Tibial artery (tissue), 4 donors: Measurements from ENCODE around the gene BOLL.
"Not testable (repeated sequence)": the region's sequence is repeated elsewhere in the genome, so short reads cannot be mapped to it uniquely, and the experiment has no call there.

Source experiments
- DNase-seq, 2 donors: peaks; one replicate each; pipeline ENCODE4 v3.0.0-alpha.2; 2019
- H3K27ac ChIP-seq, 2 donors: fragments of 200-600 bp; sonication (generic) in 1 of 2; 1 replicate in 1 of 2; 2 replicates in 1 of 2; pipeline ENCODE4 v1.5.1; 2018 to 2019; ENCODE audit warnings: mild to moderate bottlenecking in 1 of 2
- H3K27me3 ChIP-seq, 2 donors: fragments of 200-600 bp; sonication (generic) in 1 of 2; one replicate each; pipeline versions ENCODE4 v1.5.1 to v1.6.0; 2016 to 2019
- H3K36me3 ChIP-seq, 3 donors: fragments of 200-600 bp; sonication (generic) in 2 of 3; one replicate each; pipeline ENCODE4 v1.5.1; 2016 to 2019; ENCODE audit warnings: mild to moderate bottlenecking in 2 of 3
- H3K4me1 ChIP-seq, 4 donors: fragments of 200-600 bp; sonication (generic) in 2 of 4; 1 replicate in 3 of 4; 2 replicates in 1 of 4; pipeline ENCODE4 v1.5.1; 2016 to 2019
- H3K4me3 ChIP-seq, 2 donors: fragments of 200-600 bp; sonication (generic) in 1 of 2; 1 replicate in 1 of 2; 2 replicates in 1 of 2; pipeline ENCODE4 v1.5.1; 2018 to 2019; ENCODE audit warnings: mild to moderate bottlenecking in 2 of 2
- H3K9me3 ChIP-seq, 3 donors: fragments of 200-600 bp; sonication (generic) in 1 of 3; one replicate each; pipeline ENCODE4 v1.5.1; 2016 to 2019
- intact Hi-C: fragments of 100-400 bp; cut with DNase I; formaldehyde crosslinking; loops from one replicate; pipeline ENCODE4 v1.15.0; 2023; ENCODE audit warnings: low total_unique reads
- TF ChIP-seq, protein P1 (sequence below), 2 experiments: fragments of 200-600 bp in 1 of 2; fragments of 450-650 bp in 1 of 2; IDR thresholded peaks; one replicate each; pipeline ENCODE4 v1.5.1; 2017 to 2019; ENCODE audit warnings: antibody characterized with exemption in 2 of 2, mild to moderate bottlenecking in 1 of 2, moderate library complexity in 1 of 2

BOLL gene

DNA sequence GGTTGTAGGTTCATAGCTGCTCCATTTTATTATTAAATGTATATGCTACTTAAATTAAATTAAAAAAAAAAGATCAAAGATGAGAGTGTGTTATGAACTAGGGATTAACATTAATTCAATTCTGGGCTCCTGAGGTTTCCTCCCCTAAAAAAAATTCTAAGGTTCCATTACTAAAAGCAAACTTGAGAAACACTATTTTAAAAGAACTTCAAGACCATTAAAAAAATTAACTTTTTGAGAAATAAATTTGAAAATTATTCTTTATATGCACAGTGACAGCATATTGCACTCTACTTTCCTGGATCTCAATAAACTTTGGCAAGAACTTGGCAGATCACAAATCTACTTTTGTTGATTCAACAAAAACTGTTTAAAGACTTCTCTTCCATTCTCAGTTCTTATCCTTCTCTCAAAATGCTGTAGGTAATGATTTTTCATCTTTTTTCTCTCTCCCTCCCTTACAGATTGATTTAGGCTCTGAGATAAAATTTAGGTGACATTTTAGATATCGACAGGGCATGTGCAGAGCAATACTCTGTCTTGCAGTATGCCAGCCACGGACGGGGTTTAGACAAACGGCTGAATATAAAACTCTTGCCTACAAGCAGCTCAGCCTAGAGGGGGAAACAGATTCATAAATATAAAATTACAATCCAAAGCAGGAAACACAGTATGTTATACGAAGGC, 80.5 kb downstream of the BOLL start:
- H3K27ac ChIP-seq, result peak overlapping the region; percentile 70 to 76
- TF ChIP-seq, protein P1, sequence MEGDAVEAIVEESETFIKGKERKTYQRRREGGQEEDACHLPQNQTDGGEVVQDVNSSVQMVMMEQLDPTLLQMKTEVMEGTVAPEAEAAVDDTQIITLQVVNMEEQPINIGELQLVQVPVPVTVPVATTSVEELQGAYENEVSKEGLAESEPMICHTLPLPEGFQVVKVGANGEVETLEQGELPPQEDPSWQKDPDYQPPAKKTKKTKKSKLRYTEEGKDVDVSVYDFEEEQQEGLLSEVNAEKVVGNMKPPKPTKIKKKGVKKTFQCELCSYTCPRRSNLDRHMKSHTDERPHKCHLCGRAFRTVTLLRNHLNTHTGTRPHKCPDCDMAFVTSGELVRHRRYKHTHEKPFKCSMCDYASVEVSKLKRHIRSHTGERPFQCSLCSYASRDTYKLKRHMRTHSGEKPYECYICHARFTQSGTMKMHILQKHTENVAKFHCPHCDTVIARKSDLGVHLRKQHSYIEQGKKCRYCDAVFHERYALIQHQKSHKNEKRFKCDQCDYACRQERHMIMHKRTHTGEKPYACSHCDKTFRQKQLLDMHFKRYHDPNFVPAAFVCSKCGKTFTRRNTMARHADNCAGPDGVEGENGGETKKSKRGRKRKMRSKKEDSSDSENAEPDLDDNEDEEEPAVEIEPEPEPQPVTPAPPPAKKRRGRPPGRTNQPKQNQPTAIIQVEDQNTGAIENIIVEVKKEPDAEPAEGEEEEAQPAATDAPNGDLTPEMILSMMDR (IDR thresholded peaks at IDR 0.05), result no peak

DNA sequence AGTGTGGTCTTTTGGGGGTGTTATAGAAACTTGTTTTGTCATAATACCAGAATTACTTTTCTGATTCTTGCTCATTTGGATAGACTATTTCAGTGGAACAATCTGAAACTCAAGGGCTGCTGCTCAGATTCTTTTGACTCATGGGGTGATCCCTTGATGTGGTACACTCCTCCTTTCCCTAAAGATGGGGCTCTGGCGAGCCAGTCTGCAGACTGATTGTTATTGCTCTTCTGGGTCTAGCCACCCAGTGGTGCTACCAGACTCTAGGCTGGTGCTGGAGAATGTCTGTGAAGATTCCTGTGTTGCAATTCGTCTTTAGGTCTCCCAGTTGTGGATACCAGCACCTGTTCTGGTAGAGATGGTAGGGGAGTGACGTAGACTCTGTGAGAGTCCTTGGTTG, 84.2 kb downstream of the BOLL start:
- no peaks in the 10 kb centered on the region for H3K36me3 ChIP-seq
- H3K4me3 ChIP-seq, result no peak overlapping the region
- H3K9me3 ChIP-seq, result no peaks in the 10 kb centered on the region
- H3K4me1 ChIP-seq, result peaks cover 0 to 8% (median under 1%) of the 10 kb centered on the region in 4 donors
- DNase-seq, result no peak
- no peaks in the 10 kb centered on the region for H3K27me3 ChIP-seq
- H3K27ac ChIP-seq, result no peak overlapping the region
- TF ChIP-seq, protein P1 (IDR thresholded peaks at IDR 0.05), result no peak
- intact Hi-C loops, result loop anchor here (10.0 kb wide), 2 partner anchors 266 to 424 kb away; partner anchors contain the start of gene SF3B1

More for the DNA sequence above, 80.5 kb downstream of the BOLL start:
- intact Hi-C loops, result loop anchor here (2.0 to 10.0 kb wide), 4 partner anchors 186 to 420 kb away; partner anchors contain the start of genes COQ10B and SF3B1
- DNase-seq, result no peak
- Histone ChIP-seq H3K27me3 (no peaks in the 10 kb centered on the region), H3K4me3 (peak overlapping the region; percentile 89), H3K36me3 (no peaks in the 10 kb centered on the region), H3K9me3 (no peaks in the 10 kb centered on the region), H3K4me1 (peaks cover 0 to 42% (median 25%) of the 10 kb centered on the region in 4 donors)

DNA sequence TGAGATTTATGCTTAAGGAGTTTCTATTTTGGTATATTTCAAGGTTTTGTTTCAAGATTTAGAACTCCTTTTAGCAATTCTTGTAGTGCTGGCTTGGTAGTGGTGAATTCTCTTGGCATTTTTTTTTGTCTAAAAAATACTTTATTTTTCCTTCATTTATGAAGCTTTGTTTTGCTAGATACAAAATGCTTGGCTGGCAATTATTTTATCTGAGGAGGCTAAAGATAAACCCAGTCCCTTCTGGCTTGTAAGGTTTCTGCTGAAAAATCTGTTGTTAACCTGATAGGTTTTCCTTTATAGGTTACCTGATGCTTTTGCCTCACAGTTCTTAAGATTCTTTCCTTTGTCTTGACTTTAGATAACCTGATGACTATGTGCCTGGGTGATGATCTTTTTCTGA, 85.4 kb downstream of the BOLL start:
- not testable (repeated sequence) for H3K27me3 ChIP-seq, H3K4me3 ChIP-seq, H3K27ac ChIP-seq, H3K4me1 ChIP-seq, H3K9me3 ChIP-seq, DNase-seq, H3K36me3 ChIP-seq
- intact Hi-C loops, result loop anchor here (10.0 kb wide), 2 partner anchors 265 to 425 kb away; partner anchors contain the start of gene SF3B1

DNA sequence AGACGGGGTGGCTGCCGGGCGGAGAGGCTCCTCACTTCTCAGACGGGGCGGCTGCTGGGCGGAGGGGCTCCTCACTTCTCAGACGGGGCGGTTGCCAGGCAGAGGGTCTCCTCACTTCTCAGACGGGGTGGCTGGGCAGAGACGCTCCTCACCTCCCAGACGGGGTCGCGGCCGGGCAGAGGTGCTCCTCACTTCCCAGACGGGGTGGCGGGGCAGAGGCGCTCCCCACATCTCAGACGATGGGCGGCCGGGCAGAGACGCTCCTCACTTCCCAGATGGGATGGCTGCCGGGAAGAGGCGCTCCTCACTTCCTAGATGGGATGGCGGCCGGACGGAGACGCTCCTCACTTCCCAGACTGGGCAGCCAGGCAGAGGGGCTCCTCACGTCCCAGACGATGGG, 88.5 kb downstream of the BOLL start:
- H3K27ac ChIP-seq, DNase-seq, H3K4me3 ChIP-seq, H3K27me3 ChIP-seq, H3K36me3 ChIP-seq, intact Hi-C loops, H3K4me1 ChIP-seq, H3K9me3 ChIP-seq: not testable (repeated sequence)

DNA sequence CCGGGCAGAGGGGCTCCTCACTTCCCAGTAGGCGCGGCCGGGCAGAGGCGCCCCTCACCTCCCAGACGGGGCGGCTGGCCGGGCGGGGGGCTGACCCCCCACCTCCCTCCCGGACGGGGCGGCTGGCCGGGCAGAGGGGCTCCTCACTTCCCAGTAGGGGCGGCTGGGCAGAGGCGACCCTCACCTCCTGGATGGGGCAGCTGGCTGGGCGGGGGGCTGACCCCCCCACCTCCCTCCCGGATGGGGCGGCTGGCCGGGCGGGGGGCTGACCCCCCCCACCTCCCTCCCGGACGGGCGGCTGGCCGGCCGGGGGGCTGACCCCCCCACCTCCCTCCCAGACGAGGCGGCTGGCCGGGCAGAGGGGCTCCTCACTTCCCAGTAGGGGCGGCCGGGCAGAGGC, 89.1 kb downstream of the BOLL start:
- H3K27ac ChIP-seq, H3K27me3 ChIP-seq, H3K9me3 ChIP-seq, H3K36me3 ChIP-seq, H3K4me1 ChIP-seq, intact Hi-C loops, H3K4me3 ChIP-seq, DNase-seq: not testable (repeated sequence)

DNA sequence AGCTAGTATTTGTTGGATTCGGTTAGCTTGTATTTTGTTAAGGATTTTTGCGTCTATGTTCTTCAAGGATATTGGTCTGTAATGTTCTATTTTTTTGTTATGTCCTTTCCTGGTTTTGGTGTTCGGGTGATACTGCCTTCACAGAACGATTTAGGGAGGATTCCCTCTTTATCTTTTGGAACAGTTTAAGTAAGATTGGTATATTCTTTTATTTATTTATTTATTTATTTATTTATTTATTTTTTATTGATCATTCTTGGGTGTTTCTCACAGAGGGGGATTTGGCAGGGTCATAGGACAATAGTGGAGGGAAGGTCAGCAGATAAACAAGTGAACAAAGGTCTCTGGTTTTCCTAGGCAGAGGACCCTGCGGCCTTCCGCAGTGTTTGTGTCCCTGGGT, 89.9 kb downstream of the BOLL start:
- H3K27ac ChIP-seq, H3K36me3 ChIP-seq, H3K4me1 ChIP-seq, H3K27me3 ChIP-seq, H3K4me3 ChIP-seq, intact Hi-C loops, DNase-seq, H3K9me3 ChIP-seq: not testable (repeated sequence)

DNA sequence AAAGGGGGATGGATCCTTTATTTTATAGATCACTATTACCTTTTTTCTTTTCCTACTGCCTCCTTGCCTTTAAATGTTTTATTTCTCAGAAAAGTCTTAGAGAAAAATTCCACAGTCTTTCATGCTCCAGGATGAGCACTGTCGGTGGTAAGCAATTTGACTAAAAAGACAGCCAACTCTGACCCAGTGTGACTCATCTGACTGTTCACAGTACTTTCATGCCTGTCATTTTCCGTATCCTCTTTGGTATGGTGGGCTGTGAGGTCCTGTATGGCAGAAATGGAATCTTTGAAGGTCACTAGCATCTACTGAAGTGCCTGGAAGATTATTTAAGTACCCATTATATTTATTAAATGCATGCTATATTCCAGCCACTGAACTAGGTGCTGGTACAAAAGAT, 107.6 kb downstream of the BOLL start:
- peaks cover 0 to 37% (median 12%) of the 10 kb centered on the region in 4 donors for H3K4me1 ChIP-seq
- DNase-seq, result no peak
- H3K27me3 ChIP-seq, result no peaks in the 10 kb centered on the region
- no peak overlapping the region for H3K27ac ChIP-seq
- intact Hi-C loops, result no loop called here
- H3K36me3 ChIP-seq, result no peaks in the 10 kb centered on the region
- H3K4me3 ChIP-seq, result no peak overlapping the region
- H3K9me3 ChIP-seq, result no peaks in the 10 kb centered on the region
- TF ChIP-seq, protein P1 (IDR thresholded peaks at IDR 0.05), result no peak
